Esophagus squamous epithelium (tissue), 4 donors: ENCODE results near the gene MXD4.

ENCODE experiments used
- POLR2A ChIP-seq, 4 donors: fragments of 450-650 bp; IDR thresholded peaks; one replicate each; pipeline ENCODE4 v1.6.1; 2017; ENCODE audit warnings: antibody characterized with exemption in 4 of 4, mild to moderate bottlenecking in 4 of 4, moderate library complexity in 3 of 4
- TF ChIP-seq, protein P1 (sequence below), 6 experiments: fragments of 450-650 bp in 4 of 6; fragments of 200-600 bp in 2 of 6; sonication (generic) in 2 of 6; IDR thresholded peaks; one replicate each; pipeline ENCODE4 v1.5.1; 2016 to 2019; ENCODE audit warnings: antibody characterized with exemption in 6 of 6, mild to moderate bottlenecking in 4 of 6, moderate library complexity in 4 of 6

- TF ChIP-seq, protein P1, sequence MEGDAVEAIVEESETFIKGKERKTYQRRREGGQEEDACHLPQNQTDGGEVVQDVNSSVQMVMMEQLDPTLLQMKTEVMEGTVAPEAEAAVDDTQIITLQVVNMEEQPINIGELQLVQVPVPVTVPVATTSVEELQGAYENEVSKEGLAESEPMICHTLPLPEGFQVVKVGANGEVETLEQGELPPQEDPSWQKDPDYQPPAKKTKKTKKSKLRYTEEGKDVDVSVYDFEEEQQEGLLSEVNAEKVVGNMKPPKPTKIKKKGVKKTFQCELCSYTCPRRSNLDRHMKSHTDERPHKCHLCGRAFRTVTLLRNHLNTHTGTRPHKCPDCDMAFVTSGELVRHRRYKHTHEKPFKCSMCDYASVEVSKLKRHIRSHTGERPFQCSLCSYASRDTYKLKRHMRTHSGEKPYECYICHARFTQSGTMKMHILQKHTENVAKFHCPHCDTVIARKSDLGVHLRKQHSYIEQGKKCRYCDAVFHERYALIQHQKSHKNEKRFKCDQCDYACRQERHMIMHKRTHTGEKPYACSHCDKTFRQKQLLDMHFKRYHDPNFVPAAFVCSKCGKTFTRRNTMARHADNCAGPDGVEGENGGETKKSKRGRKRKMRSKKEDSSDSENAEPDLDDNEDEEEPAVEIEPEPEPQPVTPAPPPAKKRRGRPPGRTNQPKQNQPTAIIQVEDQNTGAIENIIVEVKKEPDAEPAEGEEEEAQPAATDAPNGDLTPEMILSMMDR (IDR thresholded peaks at IDR 0.05), result no peak
- TF ChIP-seq POLR2A (IDR thresholded peaks at IDR 0.05), result no peak
Measured at GRCh38 chr4:2303121-2303685, 41.3 kb upstream of the MXD4 start.
